HepG2 (cell line): ENCODE results near the gene MEF2A. TPM values are rescaled to one million over a fixed set of nuclear protein-coding genes. Genes with fewer than 3 reads are reported as not detected.
A peak's percentile ranks its signal among the peaks of the same experiment; 100 is the strongest.

Experiments used
- ATAC-seq: fragments of 200-7000 bp; cut with Tn5 transposase; 3 replicates; pipeline ENCODE4 v1.9.1; 2020; ENCODE audit warnings: mild to moderate bottlenecking, moderate library complexity
- BruUV-seq: library from RNA; stranded (reverse); fragments of 400-500 nt; replicated peaks from 2 replicates; lab custom pipeline; 2021; lab: Mats Ljungman, UMichigan
- CTCF ChIA-PET: fragments of 300-600 bp; formaldehyde crosslinking; extraction: SDS; loops from one replicate; lab custom pipeline; 2021; ENCODE audit warnings: low total read pairs, inconsistent platforms, low intra/inter-chr PET ratio; lab: Yijun Ruan, JAX
- POLR2A ChIA-PET: fragments of 350-600 bp; sonication (Branson Sonifier 250); formaldehyde crosslinking; loops from one replicate; lab custom pipeline; 2020; ENCODE audit warnings: antibody characterized with exemption, inconsistent platforms; lab: Yijun Ruan, JAX
- DNase-seq: peaks from one replicate; pipeline ENCODE4 v3.0.0-alpha.2; 2015; ENCODE audit warnings: low spot score
- FAIRE-seq: peaks from 3 replicates; lab custom pipeline; 2011; peaks lifted over from hg19 to GRCh38; lab: Jason Lieb, UNC
- H2AFZ ChIP-seq: one replicate; pipeline ENCODE4 v1.6.1; 2011; ENCODE audit warnings: low read length, inconsistent platforms
- H3K27ac ChIP-seq: fragments of 300-600 bp; 3 replicates; pipeline ENCODE4 v1.8.0; 2011; ENCODE audit warnings: mixed run types, mild to moderate bottlenecking, mixed read lengths, low read length, inconsistent platforms; ENCODE audit not compliant: insufficient read depth; ENCODE audit errors: extremely low read length
- H3K27me3 ChIP-seq, 2 experiments: fragments of 200-600 bp in 1 of 2; 2 replicates in 1 of 2; 3 replicates in 1 of 2; pipeline versions ENCODE4 v1.6.0 to v1.8.0; 2011; ENCODE audit warnings: low read length in 2 of 2, mild to moderate bottlenecking in 2 of 2, moderate library complexity in 2 of 2, inconsistent platforms in 1 of 2; ENCODE audit not compliant: insufficient read depth in 2 of 2, control insufficient read depth in 1 of 2
- H3K36me3 ChIP-seq, 2 experiments: fragments of 200-600 bp in 1 of 2; replicated peaks in 1 of 2; 2 replicates in 1 of 2; 3 replicates in 1 of 2; pipeline versions ENCODE4 v1.5.1 to v1.8.0; 2011; ENCODE audit warnings: low read length in 2 of 2, inconsistent platforms in 1 of 2; ENCODE audit not compliant: insufficient read depth in 2 of 2, control insufficient read depth in 1 of 2
- H3K4me1 ChIP-seq: 2 replicates; pipeline ENCODE4 v1.5.1; 2012; ENCODE audit warnings: low read length, inconsistent platforms; ENCODE audit not compliant: insufficient read depth
- H3K4me2 ChIP-seq: 2 replicates; pipeline ENCODE4 v1.6.0; 2011; ENCODE audit warnings: low read depth, low read length, inconsistent platforms
- H3K4me3 ChIP-seq, 3 experiments: fragments of 200-600 bp in 1 of 3; sonication (generic), shearing (Covaris generic) in 1 of 3; replicated peaks in 1 of 3; 2 replicates each; pipeline ENCODE4 v1.5.1; 2011 to 2016; ENCODE audit warnings: low read length in 3 of 3, inconsistent platforms in 2 of 3, low read depth in 2 of 3, mild to moderate bottlenecking in 2 of 3, control low read depth in 1 of 3, mixed read lengths in 1 of 3; ENCODE audit not compliant: insufficient read depth in 1 of 3
- H3K79me2 ChIP-seq: one replicate; pipeline ENCODE4 v1.6.1; 2011; ENCODE audit warnings: low read length, inconsistent platforms; ENCODE audit not compliant: insufficient read depth
- H3K9ac ChIP-seq: 2 replicates; pipeline ENCODE4 v1.6.0; 2011; ENCODE audit warnings: mild to moderate bottlenecking, low read depth, low read length, inconsistent platforms; ENCODE audit not compliant: insufficient read depth
- H3K9me3 ChIP-seq: 2 replicates; pipeline ENCODE4 v1.5.1; 2012; ENCODE audit warnings: mild to moderate bottlenecking, low read length
- H4K20me1 ChIP-seq: 2 replicates; pipeline ENCODE4 v1.6.0; 2011; ENCODE audit warnings: inconsistent platforms, mild to moderate bottlenecking, low read length, moderate library complexity; ENCODE audit not compliant: insufficient read depth
- BCL6 ChIP-seq: IDR thresholded peaks from 2 replicates; pipeline ENCODE4 v1.6.1; 2016; ENCODE audit warnings: missing genetic modification reagents, missing compliant biosample characterization
- FOXA1 ChIP-seq, 2 experiments: fragments of 450-650 bp in 1 of 2; sonication (generic) in 1 of 2; formaldehyde crosslinking in 1 of 2; IDR thresholded peaks; 2 replicates each; pipeline versions ENCODE4 v1.4.0 to v1.6.1; 2016 to 2020; ENCODE audit warnings: missing genetic modification reagents in 1 of 2
- TEAD3 ChIP-seq: optimal IDR thresholded peaks from 2 replicates; pipeline ENCODE3; 2016; ENCODE audit warnings: borderline replicate concordance
- ZFP82 ChIP-seq: sonication (generic); formaldehyde crosslinking; IDR thresholded peaks from 2 replicates; pipeline ENCODE4 v1.5.1; 2020; ENCODE audit warnings: mild to moderate bottlenecking, missing genetic modification reagents, borderline replicate concordance
- ZNF263 ChIP-seq: sonication (generic); formaldehyde crosslinking; IDR thresholded peaks from 2 replicates; pipeline ENCODE4 v1.4.0; 2020; ENCODE audit warnings: missing genetic modification reagents
- ZNF460 ChIP-seq: sonication (generic); formaldehyde crosslinking; IDR thresholded peaks from 2 replicates; pipeline ENCODE4 v1.5.1; 2020; ENCODE audit warnings: missing genetic modification reagents, mild to moderate bottlenecking, borderline replicate concordance
- ZNF589 ChIP-seq: sonication (generic); formaldehyde crosslinking; conservative IDR thresholded peaks from 2 replicates; pipeline ENCODE4 v1.8.0; 2022; ENCODE audit warnings: mild to moderate bottlenecking, moderate library complexity, missing genetic modification reagents
- WGBS: methylation state at CpG from one replicate; pipeline ENCODE4 v1.1.6; 2017; ENCODE audit warnings: low lambda C conversion rate; 5-methylcytosine and 5-hydroxymethylcytosine counted together
- in situ Hi-C: cut with HindIII; loops from 2 replicates; pipeline ENCODE4 v1.10.0; 2017; ENCODE audit warnings: low pct_unique_long_range_greater_than_20kb; ENCODE audit not compliant: extremely low pct_ligation_motif_present
- intact Hi-C: fragments of 100-400 bp; cut with micrococcal nuclease; formaldehyde crosslinking; loops from one replicate; pipeline ENCODE4 v1.10.0; 2022; ENCODE audit not compliant: unreplicated experiment
- polyA plus RNA-seq, 8 experiments: library from polyadenylated mRNA; depleted of rRNA in 3 of 8; stranded (reverse) in 7 of 8; unstranded in 1 of 8; fragments of >200 nt; fragmentation: Illumina TruSeq in 4 of 8; extraction: Trizol in 4 of 8; gene quantifications; 2 replicates each; pipeline versions ENCODE4 v1.2.1 to v1.2.3, GENCODE V29; 2011 to 2016; ENCODE audit warnings: low read depth in 4 of 8, missing spikeins in 1 of 8, mixed read lengths in 1 of 8; ENCODE audit not compliant: insufficient read depth in 1 of 8
- total RNA-seq, 5 experiments: library from RNA; depleted of rRNA; stranded (reverse); fragments of >200 nt; fragmentation: Illumina TruSeq; extraction: Trizol; gene quantifications; 2 replicates each; pipeline ENCODE4 v1.2.3, GENCODE V29; 2016; ENCODE audit warnings: low read depth in 1 of 5
- TF ChIP-seq, protein P1 (sequence below): sonication (generic); IDR thresholded peaks from 2 replicates; pipeline ENCODE4 v1.6.1; 2016; ENCODE audit warnings: low read depth, borderline replicate concordance

The MEF2A gene
- total and polyA plus RNA-seq, 2 of the 13 experiments (the other 11 are each of a cell fraction or from before 2014, with no cell fraction given), result 15.2 to 24.4 TPM

DNA sequence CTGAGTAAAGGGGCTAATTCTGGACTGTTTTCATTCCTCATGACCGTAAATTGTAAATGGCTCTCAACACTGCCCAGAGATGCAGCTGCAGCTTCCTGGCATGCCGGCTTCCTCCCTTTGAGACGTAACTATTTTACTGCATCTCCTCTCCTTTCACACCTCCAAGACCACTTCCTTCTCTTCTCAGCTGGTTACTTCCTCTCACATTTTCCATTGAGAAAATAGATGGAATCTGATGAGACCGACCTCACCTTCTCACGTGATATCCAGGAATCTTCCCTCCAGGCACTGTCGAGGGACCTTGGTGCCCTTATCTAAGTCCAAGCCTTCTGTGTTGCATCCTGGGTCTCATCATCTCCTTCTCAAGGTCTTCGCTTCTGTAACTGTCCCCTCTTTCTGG, 154.7 kb downstream of the MEF2A start (continued):
- TF ChIP-seq ZNF589, result no peak
- TF ChIP-seq ZFP82, result no peak

DNA sequence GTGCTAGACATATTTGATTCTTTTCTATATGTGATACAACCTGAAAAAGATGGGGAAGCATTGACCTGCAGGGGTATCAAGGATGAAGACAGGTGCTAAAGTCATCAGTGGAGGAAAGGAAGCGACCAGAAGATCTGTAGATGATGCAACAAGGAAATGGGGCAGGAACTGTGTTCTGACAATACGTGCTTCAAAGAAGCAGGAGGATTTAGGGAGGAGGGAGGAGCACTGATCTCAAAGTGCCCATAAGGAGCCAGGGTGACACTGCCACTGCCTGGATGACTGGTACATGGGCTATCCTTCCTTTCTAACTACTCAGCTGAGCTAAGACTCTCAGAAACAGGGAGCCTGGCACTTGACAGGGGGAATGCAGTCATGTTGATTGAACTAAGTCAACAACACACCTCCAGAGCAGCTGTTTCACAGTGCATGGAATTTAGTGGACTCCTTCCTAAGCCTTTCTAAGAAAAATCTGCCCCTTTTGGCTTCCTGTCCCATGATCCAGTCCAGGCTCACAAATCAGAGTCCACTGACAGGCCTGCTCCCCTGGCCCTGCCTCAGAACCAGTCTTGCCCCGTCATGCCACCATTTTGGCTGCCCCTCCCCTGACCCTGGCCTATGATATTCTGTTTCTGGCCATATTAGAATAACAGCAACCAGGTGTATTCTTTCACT, 155.5 kb downstream of the MEF2A start:
- in situ Hi-C loops (loop anchor here (25.0 kb wide), 1 partner anchor 309 kb away; no protein-coding TSS in a partner anchor), intact Hi-C loops (no loop called here)
- CTCF ChIA-PET, result no interaction called here
- FAIRE-seq (no peak), ATAC-seq (peak; percentile 54), DNase-seq (peak; percentile 17)
- POLR2A ChIA-PET, result no interaction called here
- H3K4me3 ChIP-seq, result no peak overlapping the region
- H3K36me3 ChIP-seq, result no peaks in the 10 kb centered on the region
- no peaks in the 10 kb centered on the region for H3K27me3 ChIP-seq
- no TSS peak for BruUV-seq
- H3K27ac ChIP-seq, result no peak overlapping the region
- no peak overlapping the region for H2AFZ ChIP-seq
- TF ChIP-seq ZNF263 (CRISPR knock-in tag) (peak; percentile 89), FOXA1 (IDR thresholded peaks at IDR 0.05) (no peak), FOXA1 (CRISPR knock-in tag; IDR thresholded peaks at IDR 0.05) (peak; percentile 65; the same call in 1 of the 2 replicates), ZNF460 (CRISPR knock-in tag) (no peak), TEAD3 (CRISPR knock-in tag) (peak; percentile 16), BCL6 (CRISPR knock-in tag) (peak; percentile 69)
- TF ChIP-seq, protein P1, sequence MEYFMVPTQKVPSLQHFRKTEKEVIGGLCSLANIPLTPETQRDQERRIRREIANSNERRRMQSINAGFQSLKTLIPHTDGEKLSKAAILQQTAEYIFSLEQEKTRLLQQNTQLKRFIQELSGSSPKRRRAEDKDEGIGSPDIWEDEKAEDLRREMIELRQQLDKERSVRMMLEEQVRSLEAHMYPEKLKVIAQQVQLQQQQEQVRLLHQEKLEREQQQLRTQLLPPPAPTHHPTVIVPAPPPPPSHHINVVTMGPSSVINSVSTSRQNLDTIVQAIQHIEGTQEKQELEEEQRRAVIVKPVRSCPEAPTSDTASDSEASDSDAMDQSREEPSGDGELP, result peak; percentile 72; the same call in 1 of the 2 replicates
- WGBS, result 89% methylated on average over 3 of the region's 3 CpGs
- H4K20me1 ChIP-seq, result no peaks in the 10 kb centered on the region
- no peaks in the 10 kb centered on the region for H3K9me3 ChIP-seq
- no peaks in the 10 kb centered on the region for H3K79me2 ChIP-seq
- no peak overlapping the region for H3K9ac ChIP-seq
- peaks cover 15% of the 10 kb centered on the region for H3K4me1 ChIP-seq
- H3K4me2 ChIP-seq, result no peak overlapping the region
